Colonic mucosa (tissue), 4 donors: ENCODE results near the gene FANCG. TPM values are rescaled to one million over a fixed set of nuclear protein-coding genes. Genes with fewer than 3 reads are reported as not detected.
A peak's percentile ranks its signal among the peaks of the same experiment; 100 is the strongest.

ENCODE experiments used
- DNase-seq: peaks from one replicate; pipeline ENCODE4 v3.0.0-alpha.2; 2020
- H3K27ac ChIP-seq: fragments of 200-600 bp; one replicate; pipeline ENCODE4 v1.8.0; 2021
- H3K27me3 ChIP-seq: fragments of 200-600 bp; one replicate; pipeline ENCODE4 v1.8.0; 2021
- H3K36me3 ChIP-seq: fragments of 200-600 bp; one replicate; pipeline ENCODE4 v1.8.0; 2021
- H3K4me1 ChIP-seq: fragments of 200-600 bp; one replicate; pipeline ENCODE4 v1.8.0; 2021; ENCODE audit warnings: mild to moderate bottlenecking
- H3K4me3 ChIP-seq: fragments of 200-600 bp; one replicate; pipeline ENCODE4 v1.8.0; 2021
- H3K9ac ChIP-seq, 2 donors: one replicate each; pipeline ENCODE4 v1.7.0; 2013; ENCODE audit warnings: control low read depth in 2 of 2, low read depth in 2 of 2, low read length in 2 of 2
- H3K9me3 ChIP-seq: fragments of 200-600 bp; one replicate; pipeline ENCODE4 v1.8.0; 2021
- intact Hi-C: fragments of 100-400 bp; cut with DNase I; formaldehyde crosslinking; loops from one replicate; pipeline ENCODE4 v1.14.1; 2022
- total RNA-seq, 2 donors: library from RNA; stranded (reverse); fragmentation: NEBNext Ultra II Directional in 1 of 2; extraction: Animal tissue kit (Norgen Biotek cat#: 25700) in 1 of 2; gene quantifications; one replicate each; pipeline ENCODE4 v1.2.1, GENCODE V29; 2021
- TF ChIP-seq, protein P1 (sequence below): fragments of 200-600 bp; IDR thresholded peaks from one replicate; pipeline ENCODE4 v1.8.0; 2022; ENCODE audit warnings: antibody characterized with exemption, mild to moderate bottlenecking
- donor health status: healthy.
- donor health status: DM: no; HTN: no; CAD: no.
- donor health status: DM: no; HTN: no; CAD: no.

FANCG gene
- total RNA-seq, 2 donors from 2014 or later = 11.4 to 47.5 TPM

DNA sequence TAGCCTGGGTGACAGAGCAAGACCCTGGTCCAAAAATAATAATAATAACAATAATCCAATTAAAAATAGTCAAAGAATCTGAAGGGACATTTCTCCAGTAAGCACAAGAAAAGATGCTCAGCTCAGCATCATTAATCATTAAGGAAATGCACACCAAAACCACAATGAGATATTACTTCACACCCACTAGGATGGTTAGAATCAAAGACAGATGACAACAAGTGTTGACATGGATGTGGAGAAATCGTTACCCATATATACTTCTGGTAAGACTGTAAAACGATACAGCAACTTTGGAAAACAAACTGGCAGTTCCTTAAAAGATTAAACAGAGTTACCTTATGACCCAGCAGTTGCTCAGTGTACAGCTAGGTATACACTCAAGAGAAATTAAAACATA, 5.3 kb upstream of the FANCG start:
- Histone ChIP-seq H3K36me3 (no peaks in the 10 kb centered on the region), H3K9ac (no peak overlapping the region), H3K9me3 (no peaks in the 10 kb centered on the region), H3K4me1 (no peaks in the 10 kb centered on the region), H3K27me3 (no peaks in the 10 kb centered on the region), H3K27ac (no peak overlapping the region), H3K4me3 (no peak overlapping the region)
- no peak for DNase-seq
- intact Hi-C loops = no loop called here
- TF ChIP-seq, protein P1, sequence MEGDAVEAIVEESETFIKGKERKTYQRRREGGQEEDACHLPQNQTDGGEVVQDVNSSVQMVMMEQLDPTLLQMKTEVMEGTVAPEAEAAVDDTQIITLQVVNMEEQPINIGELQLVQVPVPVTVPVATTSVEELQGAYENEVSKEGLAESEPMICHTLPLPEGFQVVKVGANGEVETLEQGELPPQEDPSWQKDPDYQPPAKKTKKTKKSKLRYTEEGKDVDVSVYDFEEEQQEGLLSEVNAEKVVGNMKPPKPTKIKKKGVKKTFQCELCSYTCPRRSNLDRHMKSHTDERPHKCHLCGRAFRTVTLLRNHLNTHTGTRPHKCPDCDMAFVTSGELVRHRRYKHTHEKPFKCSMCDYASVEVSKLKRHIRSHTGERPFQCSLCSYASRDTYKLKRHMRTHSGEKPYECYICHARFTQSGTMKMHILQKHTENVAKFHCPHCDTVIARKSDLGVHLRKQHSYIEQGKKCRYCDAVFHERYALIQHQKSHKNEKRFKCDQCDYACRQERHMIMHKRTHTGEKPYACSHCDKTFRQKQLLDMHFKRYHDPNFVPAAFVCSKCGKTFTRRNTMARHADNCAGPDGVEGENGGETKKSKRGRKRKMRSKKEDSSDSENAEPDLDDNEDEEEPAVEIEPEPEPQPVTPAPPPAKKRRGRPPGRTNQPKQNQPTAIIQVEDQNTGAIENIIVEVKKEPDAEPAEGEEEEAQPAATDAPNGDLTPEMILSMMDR = no peak

- no peaks in the 10 kb centered on the region for H3K9me3 ChIP-seq
- intact Hi-C loops = no loop called here
- H3K27ac ChIP-seq = peak overlapping the region; percentile 84
- DNase-seq = no peak
- no peaks in the 10 kb centered on the region for H3K27me3 ChIP-seq
- peak overlapping the region; percentile 48 to 76 for H3K9ac ChIP-seq
- TF ChIP-seq, protein P1 = no peak
- no peaks in the 10 kb centered on the region for H3K36me3 ChIP-seq
- peaks cover 6% of the 10 kb centered on the region for H3K4me1 ChIP-seq
- H3K4me3 ChIP-seq = peak overlapping the region; percentile 89
These were observed 709 bp downstream of the FANCG start for GRCh38 chr9:35079041-35079425.

DNA sequence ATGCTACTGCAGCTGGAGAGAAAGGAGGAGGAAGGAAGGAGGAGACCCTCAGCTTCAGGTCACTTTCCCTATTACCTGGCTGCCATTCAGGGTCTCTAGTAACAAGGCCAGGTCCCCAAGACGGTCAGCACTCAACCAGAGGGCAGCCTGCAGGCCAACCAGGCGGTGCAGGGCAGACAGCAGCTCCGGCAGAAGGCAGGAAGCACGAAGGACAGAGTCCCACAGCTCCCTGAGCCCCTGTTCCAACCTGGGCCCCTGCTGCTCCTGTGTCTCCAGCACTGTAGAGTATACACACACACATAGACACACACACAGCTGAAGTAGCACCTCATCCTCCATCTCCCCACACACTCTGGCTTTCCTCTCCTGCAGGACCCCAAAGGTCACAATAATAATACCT, 1.7 kb downstream of the FANCG start:
- TF ChIP-seq, protein P1 = no peak
- Histone ChIP-seq H3K4me1 (peaks cover 6% of the 10 kb centered on the region), H3K4me3 (no peak overlapping the region), H3K9ac (peak overlapping the region in 1 of 2 donors; percentile 35), H3K36me3 (no peaks in the 10 kb centered on the region), H3K9me3 (no peaks in the 10 kb centered on the region), H3K27ac (no peak overlapping the region), H3K27me3 (no peaks in the 10 kb centered on the region)
- intact Hi-C loops = no loop called here
- no peak for DNase-seq

DNA sequence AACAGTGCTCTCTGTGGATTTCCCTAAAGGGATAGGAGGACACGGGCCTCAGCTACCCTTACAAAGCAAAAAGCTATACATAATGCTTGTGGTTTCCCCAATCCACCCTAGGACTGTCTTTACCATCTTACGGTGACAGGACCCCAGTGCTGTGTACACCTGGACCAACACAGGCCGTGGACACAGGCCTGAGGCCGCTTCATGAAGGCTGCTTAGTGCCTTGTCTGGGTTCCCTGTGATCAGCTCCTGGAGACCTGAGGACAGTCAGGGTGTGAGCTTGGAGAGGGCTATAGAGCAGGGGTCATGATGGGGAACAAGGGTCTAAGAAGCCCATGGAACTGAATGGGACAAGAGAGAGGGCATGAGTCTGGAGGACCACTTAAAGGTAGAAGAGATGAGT, 2.9 kb downstream of the FANCG start:
- intact Hi-C loops = no loop called here
- no peaks in the 10 kb centered on the region for H3K27me3 ChIP-seq
- TF ChIP-seq, protein P1 = no peak

DNA sequence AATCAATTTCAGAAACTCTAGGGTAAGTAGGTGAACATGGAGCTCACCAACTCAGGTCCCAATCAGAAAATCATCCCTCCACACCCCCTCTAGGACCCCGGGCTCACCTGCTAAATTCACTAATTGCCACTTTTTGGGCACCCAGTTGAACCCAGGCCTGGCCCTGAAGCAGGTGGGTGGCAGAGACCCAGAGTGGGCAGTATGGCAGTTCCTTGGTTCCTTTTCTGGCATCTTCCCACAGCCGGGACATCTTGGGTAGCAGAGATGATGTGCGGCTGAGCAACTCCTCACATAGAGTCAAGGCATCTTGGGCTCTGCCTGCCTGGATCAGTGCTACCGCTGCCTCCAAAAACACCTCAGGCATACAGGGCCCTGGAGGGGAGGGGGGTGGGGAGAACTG, 4.4 kb downstream of the FANCG start:
- no peak overlapping the region for H3K4me3 ChIP-seq
- H3K4me1 ChIP-seq = peaks cover 12% of the 10 kb centered on the region
- no peak for DNase-seq
- H3K36me3 ChIP-seq = no peaks in the 10 kb centered on the region
- H3K27ac ChIP-seq = no peak overlapping the region
- no peak overlapping the region for H3K9ac ChIP-seq
- TF ChIP-seq, protein P1 = no peak
- H3K27me3 ChIP-seq = no peaks in the 10 kb centered on the region
- intact Hi-C loops = no loop called here
- no peaks in the 10 kb centered on the region for H3K9me3 ChIP-seq

More for the DNA sequence above, 2.9 kb downstream of the FANCG start:
- Histone ChIP-seq H3K9me3 (no peaks in the 10 kb centered on the region), H3K9ac (no peak overlapping the region), H3K36me3 (no peaks in the 10 kb centered on the region), H3K4me1 (peaks cover 6% of the 10 kb centered on the region), H3K27ac (no peak overlapping the region), H3K4me3 (no peak overlapping the region)
- DNase-seq = no peak

DNA sequence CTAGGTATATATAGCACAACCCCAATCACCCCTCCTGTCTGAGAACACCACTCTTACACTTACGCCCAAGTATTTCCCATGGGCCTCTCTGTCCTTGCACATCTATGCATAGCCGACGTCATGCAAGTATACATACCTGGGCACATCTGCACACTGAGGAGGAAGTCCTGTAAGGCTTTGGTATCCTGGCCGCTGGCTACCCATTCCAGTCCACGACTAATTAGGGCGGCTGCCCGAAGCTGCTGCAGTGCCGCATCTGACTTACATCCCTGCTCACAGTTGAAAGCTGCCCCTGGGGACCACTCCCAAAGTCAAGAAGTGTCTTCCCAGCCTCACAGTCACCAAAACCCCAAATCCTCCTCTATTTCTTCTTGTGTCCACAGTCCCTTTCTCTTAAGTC, 5.0 kb downstream of the FANCG start:
- intact Hi-C loops = no loop called here
- DNase-seq = no peak
- Histone ChIP-seq H3K27ac (no peak overlapping the region), H3K4me1 (peaks cover 15% of the 10 kb centered on the region), H3K4me3 (no peak overlapping the region), H3K36me3 (no peaks in the 10 kb centered on the region), H3K9ac (no peak overlapping the region), H3K27me3 (no peaks in the 10 kb centered on the region), H3K9me3 (no peaks in the 10 kb centered on the region)
- TF ChIP-seq, protein P1 = no peak
